ENCODE results near the gene SNN. TPM values are rescaled to one million over a fixed set of nuclear protein-coding genes. Genes with fewer than 3 reads are reported as not detected.

The SNN gene
- total RNA-seq, 2 donors from 2014 or later: 28.9 to 35.1 TPM

- 97% methylated on average over 5 of the region's 6 CpGs for WGBS, 2 experiments (ENCODE audit: insufficient coverage in 1 of 2, insufficient read length in 1 of 2)
- Histone ChIP-seq H3K9ac (ENCODE audit: extremely low read depth, low read length, poor library complexity, severe bottlenecking) (no peak overlapping the region), H3K27me3 (ENCODE audit: control insufficient read depth, insufficient read depth, low read length, poor library complexity, severe bottlenecking) (no peaks in the 10 kb centered on the region), H3K4me3 (ENCODE audit: low read length) (no peak overlapping the region), H3K9me3 (ENCODE audit: control insufficient read depth, low read length) (no peaks in the 10 kb centered on the region), H3K4me1 (ENCODE audit: control insufficient read depth, insufficient read depth, low read length) (no peaks in the 10 kb centered on the region), H3K27ac (ENCODE audit: low read depth, low read length) (no peak overlapping the region), H3K36me3 (ENCODE audit: control insufficient read depth, insufficient read depth, low read length) (peaks cover 85% of the 10 kb centered on the region)
- no peaks in the 10 kb centered on the region for H3K9me3 Mint-ChIP-seq
- H3K27ac Mint-ChIP-seq: no peak overlapping the region
- no peak for DNase-seq
- H3K27me3 Mint-ChIP-seq (ENCODE audit: insufficient read depth): no peaks in the 10 kb centered on the region
- TF ChIP-seq, protein P1, sequence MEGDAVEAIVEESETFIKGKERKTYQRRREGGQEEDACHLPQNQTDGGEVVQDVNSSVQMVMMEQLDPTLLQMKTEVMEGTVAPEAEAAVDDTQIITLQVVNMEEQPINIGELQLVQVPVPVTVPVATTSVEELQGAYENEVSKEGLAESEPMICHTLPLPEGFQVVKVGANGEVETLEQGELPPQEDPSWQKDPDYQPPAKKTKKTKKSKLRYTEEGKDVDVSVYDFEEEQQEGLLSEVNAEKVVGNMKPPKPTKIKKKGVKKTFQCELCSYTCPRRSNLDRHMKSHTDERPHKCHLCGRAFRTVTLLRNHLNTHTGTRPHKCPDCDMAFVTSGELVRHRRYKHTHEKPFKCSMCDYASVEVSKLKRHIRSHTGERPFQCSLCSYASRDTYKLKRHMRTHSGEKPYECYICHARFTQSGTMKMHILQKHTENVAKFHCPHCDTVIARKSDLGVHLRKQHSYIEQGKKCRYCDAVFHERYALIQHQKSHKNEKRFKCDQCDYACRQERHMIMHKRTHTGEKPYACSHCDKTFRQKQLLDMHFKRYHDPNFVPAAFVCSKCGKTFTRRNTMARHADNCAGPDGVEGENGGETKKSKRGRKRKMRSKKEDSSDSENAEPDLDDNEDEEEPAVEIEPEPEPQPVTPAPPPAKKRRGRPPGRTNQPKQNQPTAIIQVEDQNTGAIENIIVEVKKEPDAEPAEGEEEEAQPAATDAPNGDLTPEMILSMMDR (conservative IDR thresholded peaks at IDR 0.05): no peak
- H3K36me3 Mint-ChIP-seq (ENCODE audit: low read depth): peaks cover 75% of the 10 kb centered on the region
- no peak overlapping the region for H3K4me3 Mint-ChIP-seq
- peaks cover 4% of the 10 kb centered on the region for H3K4me1 Mint-ChIP-seq
Measured at GRCh38 chr16:11686713-11687380, 18.6 kb downstream of the SNN start.

DNA sequence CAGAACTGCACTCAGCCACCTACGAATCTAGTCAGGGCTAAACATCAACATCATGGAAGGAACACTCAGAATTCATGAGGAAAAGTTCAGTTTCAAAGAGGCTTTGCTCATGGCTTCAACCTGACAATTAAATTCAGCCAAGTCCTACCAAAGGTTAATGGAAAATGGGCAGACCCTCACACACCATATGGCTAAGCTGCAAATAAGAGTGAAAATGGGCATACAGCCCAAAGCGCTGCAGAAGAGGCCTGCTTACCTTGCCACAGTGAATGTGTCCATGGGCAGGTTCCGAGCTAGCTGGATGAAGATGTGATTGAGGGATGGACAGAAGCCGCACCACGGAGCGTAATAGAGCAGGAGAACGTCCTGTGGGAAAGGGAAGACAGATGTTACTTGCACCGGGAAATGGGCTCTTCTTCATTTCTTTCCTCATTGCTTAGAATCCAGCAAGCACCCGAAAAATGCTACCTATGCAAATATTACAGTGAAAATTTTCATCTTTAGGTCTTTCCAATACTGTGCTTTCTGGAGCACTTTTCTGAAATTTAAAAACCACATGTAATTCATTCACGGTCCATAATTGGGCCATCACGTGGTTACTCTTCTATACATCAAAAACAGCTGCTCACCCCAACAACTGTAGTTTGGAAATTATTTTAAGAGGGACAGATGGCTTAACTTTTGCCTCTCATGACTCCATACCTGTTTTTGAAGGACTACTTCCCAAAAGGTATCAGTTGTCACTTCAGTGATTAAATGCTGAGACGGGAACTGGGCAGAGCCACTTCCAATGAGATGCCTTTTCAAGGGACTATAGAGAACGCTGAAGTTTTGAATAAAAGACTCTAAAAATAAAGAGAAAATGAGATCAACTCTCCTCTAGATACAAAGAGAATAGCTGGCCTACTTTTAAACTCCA lies 19.6 kb downstream of the SNN start:
- H3K27ac Mint-ChIP-seq: no peak overlapping the region

GRCh38 chr16:11688520-11688886 lies 20.2 kb downstream of the SNN start:
- H3K36me3 ChIP-seq (ENCODE audit: control insufficient read depth, insufficient read depth, low read length): peaks cover 77% of the 10 kb centered on the region
- TF ChIP-seq, protein P1 (conservative IDR thresholded peaks at IDR 0.05): no peak

More for the DNA sequence above, 19.6 kb downstream of the SNN start:
- Histone ChIP-seq H3K27ac (ENCODE audit: low read depth, low read length) (no peak overlapping the region), H3K9ac (ENCODE audit: extremely low read depth, low read length, poor library complexity, severe bottlenecking) (no peak overlapping the region), H3K27me3 (ENCODE audit: control insufficient read depth, insufficient read depth, low read length, poor library complexity, severe bottlenecking) (no peaks in the 10 kb centered on the region), H3K9me3 (ENCODE audit: control insufficient read depth, low read length) (no peaks in the 10 kb centered on the region), H3K4me1 (ENCODE audit: control insufficient read depth, insufficient read depth, low read length) (no peaks in the 10 kb centered on the region), H3K4me3 (ENCODE audit: low read length) (no peak overlapping the region), H3K36me3 (ENCODE audit: control insufficient read depth, insufficient read depth, low read length) (peaks cover 79% of the 10 kb centered on the region)
- TF ChIP-seq, protein P1 (conservative IDR thresholded peaks at IDR 0.05): no peak
- H3K4me3 Mint-ChIP-seq: no peak overlapping the region
- WGBS, 2 experiments (ENCODE audit: insufficient coverage in 1 of 2, insufficient read length in 1 of 2): 94 to 98% methylated on average over 10 to 13 of the region's 13 CpGs
- peaks cover 76% of the 10 kb centered on the region for H3K36me3 Mint-ChIP-seq (ENCODE audit: low read depth)
- peaks cover 4% of the 10 kb centered on the region for H3K4me1 Mint-ChIP-seq
- no peaks in the 10 kb centered on the region for H3K9me3 Mint-ChIP-seq
- no peaks in the 10 kb centered on the region for H3K27me3 Mint-ChIP-seq (ENCODE audit: insufficient read depth)
- no peak for DNase-seq

More at GRCh38 chr16:11688520-11688886, 20.2 kb downstream of the SNN start:
- H3K9me3 Mint-ChIP-seq: no peaks in the 10 kb centered on the region
- peaks cover 69% of the 10 kb centered on the region for H3K36me3 Mint-ChIP-seq (ENCODE audit: low read depth)
- Histone ChIP-seq H3K9me3 (ENCODE audit: control insufficient read depth, low read length) (no peaks in the 10 kb centered on the region), H3K4me3 (ENCODE audit: low read length) (no peak overlapping the region), H3K27ac (ENCODE audit: low read depth, low read length) (no peak overlapping the region), H3K9ac (ENCODE audit: extremely low read depth, low read length, poor library complexity, severe bottlenecking) (no peak overlapping the region), H3K27me3 (ENCODE audit: control insufficient read depth, insufficient read depth, low read length, poor library complexity, severe bottlenecking) (no peaks in the 10 kb centered on the region), H3K4me1 (ENCODE audit: control insufficient read depth, insufficient read depth, low read length) (no peaks in the 10 kb centered on the region)
- no peak overlapping the region for H3K4me3 Mint-ChIP-seq
- WGBS, 2 experiments (ENCODE audit: insufficient coverage in 1 of 2, insufficient read length in 1 of 2): 82% methylated on average over 1 of the region's 1 CpG; no CpG with 5 or more reads in 1 of the 2 experiments
- no peaks in the 10 kb centered on the region for H3K27me3 Mint-ChIP-seq (ENCODE audit: insufficient read depth)
- H3K4me1 Mint-ChIP-seq: peaks cover 4% of the 10 kb centered on the region
- no peak for DNase-seq
- H3K27ac Mint-ChIP-seq: no peak overlapping the region

Measured in endodermal cell (in vitro differentiated cells).